Neural progenitor cell (in vitro differentiated cells): ENCODE data around the gene PHETA2. TPM values are rescaled to one million over a fixed set of nuclear protein-coding genes. Genes with fewer than 3 reads are reported as not detected.
"Not testable (repeated sequence)": the region's sequence is repeated elsewhere in the genome, so short reads cannot be mapped to it uniquely, and the experiment has no call there.

Experiments
- DNase-seq: peaks from one replicate; pipeline ENCODE4 v3.0.0-alpha.2; 2016; ENCODE audit warnings: low spot score
- H2AFZ ChIP-seq: fragments of 200-600 bp; sonication (generic); replicated peaks from 2 replicates; pipeline ENCODE4 v1.6.1; 2016; ENCODE audit warnings: antibody characterized with exemption
- H3F3A ChIP-seq: fragments of 200-600 bp; sonication (generic); 2 replicates; pipeline ENCODE4 v1.6.1; 2016; ENCODE audit warnings: antibody characterized with exemption, low read depth
- H3K27ac ChIP-seq: fragments of 200-600 bp; sonication (generic); 2 replicates; pipeline ENCODE4 v1.5.1; 2016; ENCODE audit warnings: mild to moderate bottlenecking
- H3K27me3 ChIP-seq: fragments of 200-600 bp; sonication (generic); 2 replicates; pipeline ENCODE4 v1.6.1; 2016; ENCODE audit warnings: mild to moderate bottlenecking, moderate library complexity
- H3K36me3 ChIP-seq: fragments of 200-600 bp; sonication (generic); 2 replicates; pipeline ENCODE4 v1.5.1; 2016
- H3K4me1 ChIP-seq: fragments of 200-600 bp; sonication (generic); 2 replicates; pipeline ENCODE4 v1.6.1; 2016; ENCODE audit warnings: mixed run types
- H3K4me2 ChIP-seq: fragments of 200-600 bp; sonication (generic); 2 replicates; pipeline ENCODE4 v1.6.1; 2016
- H3K4me3 ChIP-seq: fragments of 200-600 bp; sonication (generic); 2 replicates; pipeline ENCODE4 v1.5.1; 2016
- H3K79me2 ChIP-seq: fragments of 200-600 bp; sonication (generic); 2 replicates; pipeline ENCODE4 v1.6.1; 2016; ENCODE audit warnings: low read depth
- H3K9ac ChIP-seq: fragments of 200-600 bp; sonication (generic); 2 replicates; pipeline ENCODE4 v1.6.1; 2016
- H3K9me3 ChIP-seq: fragments of 200-600 bp; sonication (generic); 2 replicates; pipeline ENCODE4 v1.5.1; 2016; ENCODE audit warnings: low read depth
- H4K20me1 ChIP-seq: fragments of 200-600 bp; sonication (generic); 2 replicates; pipeline ENCODE4 v1.6.1; 2016; ENCODE audit warnings: low read depth
- H3K27ac Mint-ChIP-seq: 3 replicates; pipeline ENCODE4 v1.8.0; 2021; ENCODE audit warnings: mixed read lengths
- H3K27me3 Mint-ChIP-seq: 2 replicates; pipeline ENCODE4 v1.8.0; 2022; ENCODE audit warnings: low read depth, mild to moderate bottlenecking, inconsistent platforms, moderate library complexity, mixed read lengths; ENCODE audit not compliant: insufficient read depth
- H3K36me3 Mint-ChIP-seq: 3 replicates; pipeline ENCODE4 v1.8.0; 2021; ENCODE audit warnings: mixed read lengths
- H3K4me1 Mint-ChIP-seq: 3 replicates; pipeline ENCODE4 v1.8.0; 2021; ENCODE audit warnings: mixed read lengths
- H3K4me3 Mint-ChIP-seq: 3 replicates; pipeline ENCODE4 v1.8.0; 2021; ENCODE audit warnings: mild to moderate bottlenecking, moderate library complexity, mixed read lengths
- H3K9me3 Mint-ChIP-seq: 3 replicates; pipeline ENCODE4 v1.8.0; 2020; ENCODE audit warnings: mixed read lengths
- CTCF ChIP-seq: fragments of 200-600 bp; sonication (generic); IDR thresholded peaks from 2 replicates; pipeline ENCODE4 v1.5.1; 2017; ENCODE audit warnings: antibody characterized with exemption, mild to moderate bottlenecking
- EZH2 ChIP-seq: fragments of 200-600 bp; sonication (generic); IDR thresholded peaks from 2 replicates; pipeline ENCODE4 v1.6.1; 2017; ENCODE audit warnings: antibody characterized with exemption, mild to moderate bottlenecking, moderate library complexity
- EZH2phosphoT487 ChIP-seq: fragments of 200-600 bp; sonication (generic); IDR thresholded peaks from 2 replicates; pipeline ENCODE4 v1.6.1; 2017; ENCODE audit warnings: antibody characterized with exemption
- total RNA-seq: library from RNA; depleted of rRNA; stranded (reverse); fragments of >200 nt; gene quantifications from 2 replicates; pipeline ENCODE4 v1.2.3, GENCODE V29; 2015; ENCODE audit warnings: low replicate concordance

PHETA2 gene
- total RNA-seq, 1 donor from 2014 or later, result 0.79 TPM

GRCh38 chr22:42068291-42068690, 5.8 kb upstream of the PHETA2 start:
- H3F3A ChIP-seq, result peaks cover 16% of the 10 kb centered on the region
- no peak overlapping the region for H3K4me3 Mint-ChIP-seq
- no peak overlapping the region for H3K27ac ChIP-seq
- no peak overlapping the region for H3K27ac Mint-ChIP-seq
- peaks cover under 1% of the 10 kb centered on the region for H3K27me3 ChIP-seq
- DNase-seq, result no peak
- H3K4me3 ChIP-seq, result no peak overlapping the region
- TF ChIP-seq EZH2 (no peak), EZH2phosphoT487 (no peak), CTCF (no peak)
- no peaks in the 10 kb centered on the region for H3K36me3 ChIP-seq
- H3K36me3 Mint-ChIP-seq, result peaks cover 18% of the 10 kb centered on the region
- peaks cover 5% of the 10 kb centered on the region for H4K20me1 ChIP-seq
- no peaks in the 10 kb centered on the region for H3K9me3 ChIP-seq
- H3K9ac ChIP-seq, result no peak overlapping the region
- no peak overlapping the region for H2AFZ ChIP-seq
- H3K27me3 Mint-ChIP-seq, result peaks cover 2% of the 10 kb centered on the region
- H3K9me3 Mint-ChIP-seq, result no peaks in the 10 kb centered on the region
- H3K4me2 ChIP-seq, result no peak overlapping the region
- peaks cover 4% of the 10 kb centered on the region for H3K79me2 ChIP-seq
- peaks cover 9% of the 10 kb centered on the region for H3K4me1 ChIP-seq
- peaks cover 37% of the 10 kb centered on the region for H3K4me1 Mint-ChIP-seq

- peaks cover 14% of the 10 kb centered on the region for H3K27me3 ChIP-seq
- no peak for DNase-seq
These were observed 4.1 kb upstream of the PHETA2 start for GRCh38 chr22:42069801-42070516.

GRCh38 chr22:42070517-42071422, 3.3 kb upstream of the PHETA2 start, which contains the start of gene NAGA:
NAGA (minus strand) TSS chr22:42070812; CDS start chr22:42070297, 515 bp downstream.
- Histone ChIP-seq H3K9me3 (no peaks in the 10 kb centered on the region), H2AFZ (peak within 1 kb of the TSS; percentile 83), H3F3A (peaks cover 16% of the 10 kb centered on the region), H3K79me2 (peaks cover 4% of the 10 kb centered on the region), H3K4me3 (peak within 1 kb of the TSS; percentile 59), H4K20me1 (peaks cover 5% of the 10 kb centered on the region), H3K4me2 (peak within 1 kb of the TSS; percentile 94), H3K36me3 (no peaks in the 10 kb centered on the region), H3K9ac (peak within 1 kb of the TSS; percentile 33), H3K27me3 (peaks cover 14% of the 10 kb centered on the region), H3K4me1 (peaks cover 9% of the 10 kb centered on the region), H3K27ac (no peak within 1 kb of the TSS)
- peak within 1 kb of the TSS; percentile 95 for H3K27ac Mint-ChIP-seq
- peaks cover 3% of the 10 kb centered on the region for H3K9me3 Mint-ChIP-seq
- H3K4me1 Mint-ChIP-seq, result peaks cover 32% of the 10 kb centered on the region
- peak; percentile 99 for DNase-seq
- peak within 1 kb of the TSS; percentile 93 for H3K4me3 Mint-ChIP-seq
- peaks cover 7% of the 10 kb centered on the region for H3K27me3 Mint-ChIP-seq
- peaks cover 7% of the 10 kb centered on the region for H3K36me3 Mint-ChIP-seq
- TF ChIP-seq EZH2phosphoT487 (no peak), EZH2 (no peak), CTCF (no peak)

More at GRCh38 chr22:42069801-42070516, 4.1 kb upstream of the PHETA2 start:
- peak overlapping the region; percentile 83 for H2AFZ ChIP-seq
- peaks cover 16% of the 10 kb centered on the region for H3F3A ChIP-seq
- H3K9me3 ChIP-seq, result no peaks in the 10 kb centered on the region
- H3K27me3 Mint-ChIP-seq, result peaks cover 3% of the 10 kb centered on the region
- peaks cover 1% of the 10 kb centered on the region for H3K9me3 Mint-ChIP-seq
- no peaks in the 10 kb centered on the region for H3K36me3 ChIP-seq
- TF ChIP-seq EZH2phosphoT487 (no peak), EZH2 (no peak), CTCF (no peak)
- H3K4me3 Mint-ChIP-seq, result peak overlapping the region; percentile 93
- no peak overlapping the region for H3K27ac Mint-ChIP-seq
- peak overlapping the region; percentile 94 for H3K4me2 ChIP-seq
- H3K79me2 ChIP-seq, result peaks cover 4% of the 10 kb centered on the region
- H3K36me3 Mint-ChIP-seq, result peaks cover 15% of the 10 kb centered on the region
- peaks cover 5% of the 10 kb centered on the region for H4K20me1 ChIP-seq
- H3K4me3 ChIP-seq, result peak overlapping the region; percentile 59
- no peak overlapping the region for H3K27ac ChIP-seq
- peaks cover 9% of the 10 kb centered on the region for H3K4me1 ChIP-seq
- H3K4me1 Mint-ChIP-seq, result peaks cover 39% of the 10 kb centered on the region
- H3K9ac ChIP-seq, result peak overlapping the region; percentile 33

- Mint-ChIP-seq H3K4me1 (peaks cover 32% of the 10 kb centered on the region), H3K4me3 (peak overlapping the region; percentile 93)
- not testable (repeated sequence) for H3K9me3 Mint-ChIP-seq, H3K27ac ChIP-seq, H3K4me1 ChIP-seq, H3K36me3 Mint-ChIP-seq, H3K27ac Mint-ChIP-seq, H3K27me3 Mint-ChIP-seq, H3K36me3 ChIP-seq, DNase-seq, H3K9ac ChIP-seq, H2AFZ ChIP-seq, H3K9me3 ChIP-seq, H4K20me1 ChIP-seq, H3K79me2 ChIP-seq
- Histone ChIP-seq H3F3A (peaks cover 16% of the 10 kb centered on the region), H3K27me3 (peaks cover 14% of the 10 kb centered on the region), H3K4me3 (peak overlapping the region; percentile 59), H3K4me2 (peak overlapping the region; percentile 94)
These were observed 2.5 kb upstream of the PHETA2 start for GRCh38 chr22:42071508-42071907.
